22Rv1 (cell line): ENCODE results near the gene TBCB.

Source experiments
- ZFX ChIP-seq: fragments of 450-650 bp; IDR thresholded peaks from 2 replicates; pipeline ENCODE4 v1.6.1; 2017; ENCODE audit warnings: antibody characterized with exemption, borderline replicate concordance
- TF ChIP-seq, protein P1 (sequence below): fragments of 450-650 bp; IDR thresholded peaks from 2 replicates; pipeline ENCODE4 v1.5.1; 2017; ENCODE audit warnings: mild to moderate bottlenecking

DNA sequence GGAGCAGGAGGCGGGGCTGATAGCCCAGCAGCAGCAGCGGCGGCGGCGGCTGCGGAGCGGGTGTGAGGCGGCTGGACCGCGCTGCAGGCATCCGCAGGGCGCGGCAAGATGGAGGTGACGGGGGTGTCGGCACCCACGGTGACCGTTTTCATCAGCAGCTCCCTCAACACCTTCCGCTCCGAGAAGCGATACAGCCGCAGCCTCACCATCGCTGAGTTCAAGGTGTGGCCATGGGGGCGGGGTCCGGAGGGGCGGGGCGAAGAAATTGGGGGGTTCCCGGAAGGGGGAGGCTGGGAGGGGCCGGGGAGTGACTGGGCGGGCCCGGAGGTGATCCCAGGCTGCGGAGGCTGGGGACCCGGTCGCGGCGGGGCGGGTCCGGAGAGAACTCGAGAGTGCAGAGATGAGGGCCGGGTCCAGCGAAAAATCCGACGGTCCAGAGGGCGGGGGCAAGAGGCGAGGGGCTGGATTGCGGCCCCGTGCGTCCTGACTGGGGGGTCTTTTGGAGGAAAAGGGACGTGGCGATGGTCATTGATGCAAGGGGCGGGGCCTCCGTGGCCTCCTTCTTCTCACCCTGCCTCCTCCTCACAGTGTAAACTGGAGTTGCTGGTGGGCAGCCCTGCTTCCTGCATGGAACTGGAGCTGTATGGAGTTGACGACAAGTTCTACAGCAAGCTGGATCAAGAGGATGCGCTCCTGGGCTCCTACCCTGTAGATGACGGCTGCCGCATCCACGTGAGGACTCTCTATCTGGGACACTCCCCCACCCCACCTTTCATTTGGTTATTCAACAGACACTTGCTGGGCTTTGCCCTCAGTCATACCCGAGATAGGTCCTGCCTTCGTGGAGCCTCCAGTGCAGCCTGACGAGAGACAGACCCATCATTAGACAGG is at the start of gene TBCB:
- TF ChIP-seq, protein P1, sequence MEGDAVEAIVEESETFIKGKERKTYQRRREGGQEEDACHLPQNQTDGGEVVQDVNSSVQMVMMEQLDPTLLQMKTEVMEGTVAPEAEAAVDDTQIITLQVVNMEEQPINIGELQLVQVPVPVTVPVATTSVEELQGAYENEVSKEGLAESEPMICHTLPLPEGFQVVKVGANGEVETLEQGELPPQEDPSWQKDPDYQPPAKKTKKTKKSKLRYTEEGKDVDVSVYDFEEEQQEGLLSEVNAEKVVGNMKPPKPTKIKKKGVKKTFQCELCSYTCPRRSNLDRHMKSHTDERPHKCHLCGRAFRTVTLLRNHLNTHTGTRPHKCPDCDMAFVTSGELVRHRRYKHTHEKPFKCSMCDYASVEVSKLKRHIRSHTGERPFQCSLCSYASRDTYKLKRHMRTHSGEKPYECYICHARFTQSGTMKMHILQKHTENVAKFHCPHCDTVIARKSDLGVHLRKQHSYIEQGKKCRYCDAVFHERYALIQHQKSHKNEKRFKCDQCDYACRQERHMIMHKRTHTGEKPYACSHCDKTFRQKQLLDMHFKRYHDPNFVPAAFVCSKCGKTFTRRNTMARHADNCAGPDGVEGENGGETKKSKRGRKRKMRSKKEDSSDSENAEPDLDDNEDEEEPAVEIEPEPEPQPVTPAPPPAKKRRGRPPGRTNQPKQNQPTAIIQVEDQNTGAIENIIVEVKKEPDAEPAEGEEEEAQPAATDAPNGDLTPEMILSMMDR: no peak
- no peak for TF ChIP-seq ZFX
